ENCODE results near the gene IFT43.

IFT43 gene

GRCh38 chr14:76083796-76084765 is 98.5 kb downstream of the IFT43 start:
- no peak for DNase-seq

GRCh38 chr14:76085358-76085757 is 99.8 kb downstream of the IFT43 start:
- no peak for DNase-seq

- no peak for DNase-seq
Observed at GRCh38 chr14:76086636-76087035, 101.1 kb downstream of the IFT43 start.

GRCh38 chr14:76088326-76088725 is 102.8 kb downstream of the IFT43 start:
- DNase-seq: no peak

GRCh38 chr14:76088771-76089571 is 103.4 kb downstream of the IFT43 start:
- no peak for DNase-seq

- no peak for DNase-seq
Observed at GRCh38 chr14:76089575-76089974, 104.0 kb downstream of the IFT43 start.

- no peak for DNase-seq
Observed at GRCh38 chr14:76090616-76091391, 105.2 kb downstream of the IFT43 start.

- no peak for DNase-seq
Observed at GRCh38 chr14:76093077-76093476, 107.5 kb downstream of the IFT43 start.

GRCh38 chr14:76096257-76096656 is 110.7 kb downstream of the IFT43 start:
- DNase-seq: no peak

- no peak for DNase-seq
Observed at GRCh38 chr14:76097547-76097946, 112.0 kb downstream of the IFT43 start.

GRCh38 chr14:76098047-76098446 is 112.5 kb downstream of the IFT43 start:
- DNase-seq: no peak

- DNase-seq: no peak
Observed at GRCh38 chr14:76098916-76099675, 113.5 kb downstream of the IFT43 start.

- DNase-seq: no peak
Observed at GRCh38 chr14:76100236-76100635, 114.7 kb downstream of the IFT43 start.

- DNase-seq: no peak
Observed at GRCh38 chr14:76101391-76102379, 116.1 kb downstream of the IFT43 start.

- DNase-seq: no peak
Observed at GRCh38 chr14:76104802-76105355, 119.3 kb downstream of the IFT43 start.

- DNase-seq: no peak
Observed at GRCh38 chr14:76106188-76106587, 120.6 kb downstream of the IFT43 start.

- DNase-seq: no peak
Observed at GRCh38 chr14:76109087-76109880, 123.7 kb downstream of the IFT43 start.

GRCh38 chr14:76112889-76113624 is 127.5 kb downstream of the IFT43 start:
- DNase-seq: no peak

GRCh38 chr14:76113691-76114090 is 128.1 kb downstream of the IFT43 start:
- no peak for DNase-seq

Data from activated CD4-positive, alpha-beta T cell treated with anti-CD3 and anti-CD28 coated beads for 48 hours (primary cell).